LNCaP clone FGC (cell line): Measurements from ENCODE around the gene CASQ2.
A peak's percentile ranks its signal among the peaks of the same experiment; 100 is the strongest.

Experiments used
- DNase-seq: peaks from one replicate; pipeline ENCODE4 v3.0.0-alpha.2; 2011; ENCODE audit warnings: low read depth
- H3K4me3 ChIP-seq: 2 replicates; pipeline ENCODE4 v1.5.1; 2011; ENCODE audit warnings: mild to moderate bottlenecking, low read depth, low read length, control low read depth
- CTCF ChIP-seq: IDR thresholded peaks from 2 replicates; pipeline ENCODE4 v1.5.1; 2012; ENCODE audit warnings: mild to moderate bottlenecking; ENCODE audit not compliant: control insufficient read depth, insufficient read depth; ENCODE audit errors: extremely low read depth

CASQ2 gene

GRCh38 chr1:115771094-115771846, 2.8 kb upstream of the CASQ2 start:
- H3K4me3 ChIP-seq, result no peak overlapping the region
- DNase-seq, result no peak
- TF ChIP-seq CTCF, result no peak

GRCh38 chr1:115767403-115767802, 1.1 kb downstream of the CASQ2 start:
- no peak overlapping the region for H3K4me3 ChIP-seq
- DNase-seq, result no peak

GRCh38 chr1:115765091-115765490, 3.4 kb downstream of the CASQ2 start:
- DNase-seq, result no peak
- no peak overlapping the region for H3K4me3 ChIP-seq
- TF ChIP-seq CTCF, result no peak

More at GRCh38 chr1:115767403-115767802, 1.1 kb downstream of the CASQ2 start:
- no peak for TF ChIP-seq CTCF

GRCh38 chr1:115764541-115764940, 4.0 kb downstream of the CASQ2 start:
- no peak overlapping the region for H3K4me3 ChIP-seq
- DNase-seq, result peak; percentile 11
- peak; percentile 73 for TF ChIP-seq CTCF

- no peak for TF ChIP-seq CTCF
- H3K4me3 ChIP-seq, result no peak overlapping the region
- no peak for DNase-seq
Observed at GRCh38 chr1:115762779-115763178, 5.7 kb downstream of the CASQ2 start.

GRCh38 chr1:115761601-115762302, 6.8 kb downstream of the CASQ2 start:
- no peak for TF ChIP-seq CTCF
- no peak overlapping the region for H3K4me3 ChIP-seq
- DNase-seq, result no peak
